WTC11 (cell line): ENCODE data around the gene PPP4C. TPM values are rescaled to one million over a fixed set of nuclear protein-coding genes. Genes with fewer than 3 reads are reported as not detected.
A peak's percentile ranks its signal among the peaks of the same experiment; 100 is the strongest.

Experiments
- ATAC-seq: fragments of 200-7000 bp; cut with Tn5 transposase; 2 replicates; pipeline ENCODE4 v1.10.0; 2021; ENCODE audit warnings: mild to moderate bottlenecking, moderate library complexity
- CTCF ChIA-PET: fragments of 300-600 bp; sonication (Branson Sonifier 250); formaldehyde crosslinking; loops from one replicate; lab custom pipeline; 2021; ENCODE audit warnings: antibody characterized with exemption; lab: Charles Lee
- POLR2A ChIA-PET: fragments of 350-600 bp; sonication (Branson Sonifier 250); formaldehyde crosslinking; loops from one replicate; lab custom pipeline; 2021; ENCODE audit warnings: antibody characterized with exemption; lab: Charles Lee
- DNase-seq: peaks from one replicate; pipeline ENCODE4 v3.0.0; 2021; ENCODE audit warnings: low spot score
- H3K27ac Mint-ChIP-seq: 2 replicates; pipeline ENCODE4 v1.8.0; 2021; ENCODE audit warnings: mixed read lengths
- H3K27me3 Mint-ChIP-seq: 2 replicates; pipeline ENCODE4 v1.8.0; 2021; ENCODE audit warnings: low read depth, mild to moderate bottlenecking, moderate library complexity, mixed read lengths
- H3K36me3 Mint-ChIP-seq: 2 replicates; pipeline ENCODE4 v1.8.0; 2021; ENCODE audit warnings: mixed read lengths
- H3K4me1 Mint-ChIP-seq: 2 replicates; pipeline ENCODE4 v1.8.0; 2022; ENCODE audit warnings: mixed read lengths
- H3K4me3 Mint-ChIP-seq: 2 replicates; pipeline ENCODE4 v1.8.0; 2021; ENCODE audit warnings: mild to moderate bottlenecking, moderate library complexity, mixed read lengths
- H3K9me3 Mint-ChIP-seq: 2 replicates; pipeline ENCODE4 v1.8.0; 2021; ENCODE audit warnings: mixed read lengths
- AR ChIP-seq: fragments of 250-450 bp; sonication (Bioruptor Pico); IDR thresholded peaks from 2 replicates; pipeline ENCODE4 v1.9.0; 2021; ENCODE audit warnings: mild to moderate bottlenecking
- ARID4B ChIP-seq: sonication (generic); formaldehyde crosslinking; IDR thresholded peaks from 2 replicates; pipeline ENCODE4 v1.8.0; 2023; ENCODE audit warnings: missing genetic modification reagents, mild to moderate bottlenecking, borderline replicate concordance
- CBFB ChIP-seq: sonication (generic); formaldehyde crosslinking; IDR thresholded peaks from 2 replicates; pipeline ENCODE4 v1.8.1; 2022; ENCODE audit warnings: mild to moderate bottlenecking, low read depth, missing genetic modification reagents
- ELF4 ChIP-seq: sonication (generic); formaldehyde crosslinking; IDR thresholded peaks from 2 replicates; pipeline ENCODE4 v1.8.1; 2022; ENCODE audit warnings: low read depth, mild to moderate bottlenecking, moderate library complexity, missing genetic modification reagents
- ERG ChIP-seq: fragments of 250-450 bp; sonication (Bioruptor Pico); IDR thresholded peaks from 2 replicates; pipeline ENCODE4 v1.8.0; 2021; ENCODE audit warnings: mild to moderate bottlenecking
- GRHL2 ChIP-seq: fragments of 250-450 bp; sonication (Bioruptor Pico); IDR thresholded peaks from 2 replicates; pipeline ENCODE4 v1.8.0; 2022; ENCODE audit warnings: mild to moderate bottlenecking, moderate library complexity; ENCODE audit not compliant: insufficient replicate concordance, severe bottlenecking
- KAT7 ChIP-seq: sonication (generic); formaldehyde crosslinking; IDR thresholded peaks from 2 replicates; pipeline ENCODE4 v1.8.1; 2023; ENCODE audit warnings: missing genetic modification reagents, mild to moderate bottlenecking, borderline replicate concordance
- NFATC4 ChIP-seq: fragments of 250-450 bp; sonication (Bioruptor Pico); IDR thresholded peaks from 2 replicates; pipeline ENCODE4 v1.9.0; 2021; ENCODE audit warnings: mild to moderate bottlenecking
- NFE2L1 ChIP-seq: sonication (generic); formaldehyde crosslinking; IDR thresholded peaks from 2 replicates; pipeline ENCODE4 v1.8.1; 2023; ENCODE audit warnings: missing genetic modification reagents
- STAT6 ChIP-seq: sonication (generic); formaldehyde crosslinking; conservative IDR thresholded peaks from 2 replicates; pipeline ENCODE4 v1.8.1; 2023; ENCODE audit warnings: mild to moderate bottlenecking, low read depth, missing genetic modification reagents, moderate library complexity
- TEAD4 ChIP-seq: sonication (generic); formaldehyde crosslinking; IDR thresholded peaks from 2 replicates; pipeline ENCODE4 v1.8.0; 2022; ENCODE audit warnings: mild to moderate bottlenecking, missing genetic modification reagents
- USF2 ChIP-seq: sonication (generic); formaldehyde crosslinking; IDR thresholded peaks from 2 replicates; pipeline ENCODE4 v1.8.1; 2023; ENCODE audit warnings: mild to moderate bottlenecking, missing genetic modification reagents, moderate library complexity
- ZNF263 ChIP-seq: sonication (generic); formaldehyde crosslinking; IDR thresholded peaks from 2 replicates; pipeline ENCODE4 v1.8.1; 2022; ENCODE audit warnings: low read depth, mild to moderate bottlenecking, moderate library complexity, missing genetic modification reagents
- ZNF416 ChIP-seq: fragments of 250-450 bp; sonication (Bioruptor Pico); IDR thresholded peaks from 2 replicates; pipeline ENCODE4 v1.9.0; 2021; ENCODE audit warnings: mild to moderate bottlenecking, inconsistent platforms
- total RNA-seq: library from RNA; stranded (reverse); gene quantifications from 3 replicates; pipeline ENCODE4 v1.2.3, GENCODE V29; 2021

Gene PPP4C
- total RNA-seq, 1 experiment from 2014 or later: 164 TPM

- TF ChIP-seq ARID4B: no peak
- TF ChIP-seq CBFB (CRISPR knock-in tag): no peak
Observed at GRCh38 chr16:30049871-30050270, 25.9 kb upstream of the PPP4C start (continued).

GRCh38 chr16:30051518-30051917 is 24.3 kb upstream of the PPP4C start:
- POLR2A ChIA-PET: no interaction called here
- H3K9me3 Mint-ChIP-seq: no peaks in the 10 kb centered on the region

GRCh38 chr16:30052671-30053372 is 23.0 kb upstream of the PPP4C start:
- peak overlapping the region; percentile 82 for H3K4me3 Mint-ChIP-seq
- no peaks in the 10 kb centered on the region for H3K9me3 Mint-ChIP-seq
- no peaks in the 10 kb centered on the region for H3K36me3 Mint-ChIP-seq
- peaks cover 14% of the 10 kb centered on the region for H3K4me1 Mint-ChIP-seq
- ATAC-seq (peak; percentile 60), DNase-seq (peak; percentile 94)
- CTCF ChIA-PET: interaction anchor here (1.0 to 6.8 kb wide), 6 partner anchors 9 to 204 kb away, joined by 4 to 89 read pairs (median 8); partner anchors contain the start of genes ALDOA, TBX6 and TLCD3B
- POLR2A ChIA-PET: interaction anchor here (1.5 kb wide), 1 partner anchor 13 kb away, joined by 5 read pairs; the partner anchor contains the start of gene ALDOA
- no peak overlapping the region for H3K27ac Mint-ChIP-seq
- peaks cover 37% of the 10 kb centered on the region for H3K27me3 Mint-ChIP-seq
- TF ChIP-seq ZNF416 (CRISPR knock-in tag): no peak
- TF ChIP-seq NFE2L1 (CRISPR knock-in tag): peak; percentile 91; the same call in 1 of the 2 replicates
- no peak for TF ChIP-seq STAT6 (CRISPR knock-in tag)
- 0 out of 2 replicates have a peak, but pooled peaks have one; percentile 23 for TF ChIP-seq TEAD4 (CRISPR knock-in tag)
- TF ChIP-seq KAT7: no peak
- no peak for TF ChIP-seq USF2 (CRISPR knock-in tag)

More at GRCh38 chr16:30051518-30051917, 24.3 kb upstream of the PPP4C start:
- peaks cover 14% of the 10 kb centered on the region for H3K4me1 Mint-ChIP-seq
- TF ChIP-seq ELF4 (no peak), ZNF416 (CRISPR knock-in tag) (no peak), ERG (CRISPR knock-in tag) (no peak), AR (CRISPR knock-in tag) (no peak), GRHL2 (CRISPR knock-in tag) (no peak), ZNF263 (no peak), CBFB (CRISPR knock-in tag) (no peak), NFATC4 (CRISPR knock-in tag) (no peak)
- 0 out of 2 replicates have a peak overlapping the region, but pooled peaks have one; percentile 93 for H3K27ac Mint-ChIP-seq
- peak overlapping the region; percentile 52 for H3K4me3 Mint-ChIP-seq
- no peaks in the 10 kb centered on the region for H3K36me3 Mint-ChIP-seq
- no peak for DNase-seq
- H3K27me3 Mint-ChIP-seq: peaks cover 40% of the 10 kb centered on the region
- CTCF ChIA-PET: interaction anchor here (0.6 to 1.0 kb wide), 3 partner anchors 19 to 550 kb away, joined by 3 to 4 read pairs (median 4); no protein-coding TSS in a partner anchor
- no peak for ATAC-seq
